ENCODE data around the gene MYOZ1.

DNA sequence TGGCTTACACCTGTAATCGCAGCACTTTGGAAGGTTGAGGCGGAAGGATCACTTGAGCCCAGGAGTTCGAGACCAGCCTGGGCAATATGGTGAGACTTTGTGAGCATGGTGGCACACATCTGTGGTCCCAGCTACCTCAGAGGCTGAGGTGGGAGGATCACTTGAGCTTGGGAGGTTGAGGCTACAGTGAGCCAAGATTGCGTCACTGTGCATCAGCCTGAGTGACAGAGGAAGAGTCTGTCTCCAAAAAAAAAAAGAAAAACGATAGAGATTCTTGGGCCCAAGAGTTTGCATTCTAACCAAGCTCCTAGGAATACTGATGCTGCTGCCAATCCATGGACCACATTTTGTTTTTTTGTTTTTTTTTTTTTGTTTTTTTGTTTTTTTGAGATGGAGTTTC lies 12.1 kb downstream of the MYOZ1 start:
- TF ChIP-seq ZNF8 (CRISPR knock-in tag; IDR thresholded peaks at IDR 0.05) (no peak), ISL1 (CRISPR knock-in tag; IDR thresholded peaks at IDR 0.05) (no peak), ARNTL (CRISPR knock-in tag; IDR thresholded peaks at IDR 0.05; ENCODE audit: borderline replicate concordance, low read depth) (no peak), ZFP3 (CRISPR knock-in tag; IDR thresholded peaks at IDR 0.05) (no peak), CSDC2 (CRISPR knock-in tag; IDR thresholded peaks at IDR 0.05) (no peak), SNAI2 (CRISPR knock-in tag; IDR thresholded peaks at IDR 0.05) (no peak)
- TF ChIP-seq, protein P1, sequence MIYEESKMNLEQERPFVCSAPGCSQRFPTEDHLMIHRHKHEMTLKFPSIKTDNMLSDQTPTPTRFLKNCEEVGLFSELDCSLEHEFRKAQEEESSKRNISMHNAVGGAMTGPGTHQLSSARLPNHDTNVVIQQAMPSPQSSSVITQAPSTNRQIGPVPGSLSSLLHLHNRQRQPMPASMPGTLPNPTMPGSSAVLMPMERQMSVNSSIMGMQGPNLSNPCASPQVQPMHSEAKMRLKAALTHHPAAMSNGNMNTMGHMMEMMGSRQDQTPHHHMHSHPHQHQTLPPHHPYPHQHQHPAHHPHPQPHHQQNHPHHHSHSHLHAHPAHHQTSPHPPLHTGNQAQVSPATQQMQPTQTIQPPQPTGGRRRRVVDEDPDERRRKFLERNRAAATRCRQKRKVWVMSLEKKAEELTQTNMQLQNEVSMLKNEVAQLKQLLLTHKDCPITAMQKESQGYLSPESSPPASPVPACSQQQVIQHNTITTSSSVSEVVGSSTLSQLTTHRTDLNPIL (CRISPR knock-in tag; IDR thresholded peaks at IDR 0.05; ENCODE audit: low read depth): no peak
- TF ChIP-seq, protein P2, sequence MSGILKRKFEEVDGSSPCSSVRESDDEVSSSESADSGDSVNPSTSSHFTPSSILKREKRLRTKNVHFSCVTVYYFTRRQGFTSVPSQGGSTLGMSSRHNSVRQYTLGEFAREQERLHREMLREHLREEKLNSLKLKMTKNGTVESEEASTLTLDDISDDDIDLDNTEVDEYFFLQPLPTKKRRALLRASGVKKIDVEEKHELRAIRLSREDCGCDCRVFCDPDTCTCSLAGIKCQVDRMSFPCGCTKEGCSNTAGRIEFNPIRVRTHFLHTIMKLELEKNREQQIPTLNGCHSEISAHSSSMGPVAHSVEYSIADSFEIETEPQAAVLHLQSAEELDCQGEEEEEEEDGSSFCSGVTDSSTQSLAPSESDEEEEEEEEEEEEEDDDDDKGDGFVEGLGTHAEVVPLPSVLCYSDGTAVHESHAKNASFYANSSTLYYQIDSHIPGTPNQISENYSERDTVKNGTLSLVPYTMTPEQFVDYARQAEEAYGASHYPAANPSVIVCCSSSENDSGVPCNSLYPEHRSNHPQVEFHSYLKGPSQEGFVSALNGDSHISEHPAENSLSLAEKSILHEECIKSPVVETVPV (CRISPR knock-in tag; IDR thresholded peaks at IDR 0.05): no peak
